ENCODE measurements around the gene CDCA4. TPM values are rescaled to one million over a fixed set of nuclear protein-coding genes. Genes with fewer than 3 reads are reported as not detected.

CDCA4 gene
- total RNA-seq, 1 donor from 2014 or later: 29.7 TPM

GRCh38 chr14:104993306-104993705, 27.6 kb downstream of the CDCA4 start:
- no peak for TF ChIP-seq CTCF (conservative IDR thresholded peaks at IDR 0.05)
- peaks cover 18% of the 10 kb centered on the region for H3K36me3 Mint-ChIP-seq

GRCh38 chr14:104992501-104992900, 28.4 kb downstream of the CDCA4 start:
- peak overlapping the region; percentile 43 for H3K27ac Mint-ChIP-seq
- TF ChIP-seq CTCF (conservative IDR thresholded peaks at IDR 0.05): no peak
- H3K4me3 Mint-ChIP-seq: no peak overlapping the region
- H3K4me1 Mint-ChIP-seq (ENCODE audit: unreplicated experiment): peaks cover 4% of the 10 kb centered on the region
- peaks cover 18% of the 10 kb centered on the region for H3K36me3 Mint-ChIP-seq
- no peaks in the 10 kb centered on the region for H3K9me3 Mint-ChIP-seq
- H3K27me3 Mint-ChIP-seq: no peaks in the 10 kb centered on the region
- no peak for DNase-seq (ENCODE audit: extremely low spot score, unreplicated experiment)

More at GRCh38 chr14:104993306-104993705, 27.6 kb downstream of the CDCA4 start:
- Mint-ChIP-seq H3K27me3 (no peaks in the 10 kb centered on the region), H3K4me3 (no peak overlapping the region), H3K9me3 (no peaks in the 10 kb centered on the region), H3K4me1 (ENCODE audit: unreplicated experiment) (peaks cover 4% of the 10 kb centered on the region), H3K27ac (peak overlapping the region; percentile 43)
- no peak for DNase-seq (ENCODE audit: extremely low spot score, unreplicated experiment)

GRCh38 chr14:104991896-104992230, 29.0 kb downstream of the CDCA4 start:
- H3K36me3 Mint-ChIP-seq: peaks cover 12% of the 10 kb centered on the region
- no peak overlapping the region for H3K4me3 Mint-ChIP-seq
- no peak for DNase-seq (ENCODE audit: extremely low spot score, unreplicated experiment)
- H3K4me1 Mint-ChIP-seq (ENCODE audit: unreplicated experiment): peaks cover 9% of the 10 kb centered on the region
- TF ChIP-seq CTCF (conservative IDR thresholded peaks at IDR 0.05): no peak
- peak overlapping the region; percentile 43 for H3K27ac Mint-ChIP-seq
- H3K27me3 Mint-ChIP-seq: no peaks in the 10 kb centered on the region
- H3K9me3 Mint-ChIP-seq: no peaks in the 10 kb centered on the region

- no peak for TF ChIP-seq CTCF (conservative IDR thresholded peaks at IDR 0.05)
- H3K4me3 Mint-ChIP-seq: no peak overlapping the region
- no peaks in the 10 kb centered on the region for H3K27me3 Mint-ChIP-seq
- peaks cover 9% of the 10 kb centered on the region for H3K4me1 Mint-ChIP-seq (ENCODE audit: unreplicated experiment)
- H3K27ac Mint-ChIP-seq: no peak overlapping the region
- H3K9me3 Mint-ChIP-seq: no peaks in the 10 kb centered on the region
- peaks cover 12% of the 10 kb centered on the region for H3K36me3 Mint-ChIP-seq
- DNase-seq (ENCODE audit: extremely low spot score, unreplicated experiment): no peak
Observed at GRCh38 chr14:104989951-104990303, 31.0 kb downstream of the CDCA4 start.

GRCh38 chr14:104989236-104989950, 31.5 kb downstream of the CDCA4 start:
- H3K4me3 Mint-ChIP-seq: no peak overlapping the region
- peaks cover 9% of the 10 kb centered on the region for H3K4me1 Mint-ChIP-seq (ENCODE audit: unreplicated experiment)

More at GRCh38 chr14:104989236-104989950, 31.5 kb downstream of the CDCA4 start:
- H3K27me3 Mint-ChIP-seq: no peaks in the 10 kb centered on the region
- H3K36me3 Mint-ChIP-seq: peaks cover 12% of the 10 kb centered on the region
- no peak overlapping the region for H3K27ac Mint-ChIP-seq
- no peak for DNase-seq (ENCODE audit: extremely low spot score, unreplicated experiment)
- TF ChIP-seq CTCF (conservative IDR thresholded peaks at IDR 0.05): no peak
- no peaks in the 10 kb centered on the region for H3K9me3 Mint-ChIP-seq
